Heart left ventricle (tissue), 16 donors: ENCODE measurements around the gene PACS2. TPM values are rescaled to one million over a fixed set of nuclear protein-coding genes. Genes with fewer than 3 reads are reported as not detected.
A peak's percentile ranks its signal among the peaks of the same experiment; 100 is the strongest.

ENCODE experiments used
- ATAC-seq, 4 donors: fragments of 200-7000 bp; cut with Tn5 transposase; one replicate each; pipeline ENCODE4 v1.9.1; 2020 to 2022; ENCODE audit warnings: moderate library complexity in 4 of 4, mild to moderate bottlenecking in 3 of 4, moderate number of reproducible peaks in 1 of 4
- DNase-seq, 5 donors: peaks; one replicate each; pipeline ENCODE4 v3.0.0-alpha.2; 2020
- H3K27ac ChIP-seq, 12 donors: fragments of 200-600 bp; sonication (generic) in 4 of 12; one replicate each; pipeline versions ENCODE4 v1.5.0 to v1.8.0; 2016 to 2022; ENCODE audit warnings: mild to moderate bottlenecking in 2 of 12
- H3K27me3 ChIP-seq, 9 donors: fragments of 200-600 bp; sonication (generic) in 2 of 9; one replicate each; pipeline versions ENCODE4 v1.5.1 to v1.8.0; 2016 to 2022; ENCODE audit warnings: mild to moderate bottlenecking in 3 of 9
- H3K36me3 ChIP-seq, 9 donors: fragments of 200-600 bp; sonication (generic) in 2 of 9; one replicate each; pipeline versions ENCODE4 v1.5.0 to v1.8.0; 2018 to 2022; ENCODE audit warnings: mild to moderate bottlenecking in 2 of 9
- H3K4me1 ChIP-seq, 12 donors: fragments of 200-600 bp; sonication (generic) in 4 of 12; one replicate each; pipeline versions ENCODE4 v1.5.0 to v1.8.0; 2016 to 2022; ENCODE audit warnings: mild to moderate bottlenecking in 3 of 12
- H3K4me3 ChIP-seq, 12 donors: fragments of 200-600 bp; sonication (generic) in 4 of 12; one replicate each; pipeline versions ENCODE4 v1.5.0 to v1.8.0; 2017 to 2022; ENCODE audit warnings: mild to moderate bottlenecking in 9 of 12, moderate library complexity in 4 of 12
- H3K9me3 ChIP-seq, 12 donors: fragments of 200-600 bp; sonication (generic) in 4 of 12; one replicate each; pipeline versions ENCODE4 v1.5.0 to v1.8.0; 2016 to 2022; ENCODE audit warnings: mild to moderate bottlenecking in 1 of 12
- POLR2A ChIP-seq, 2 donors: fragments of 450-650 bp; IDR thresholded peaks; one replicate each; pipeline ENCODE4 v1.6.1; 2017; ENCODE audit warnings: antibody characterized with exemption in 2 of 2, mild to moderate bottlenecking in 2 of 2, moderate library complexity in 2 of 2
- WGBS, 4 donors: extraction: QIAGEN DNeasy Blood & Tissue Kit in 2 of 4; methylation state at CpG; one replicate each; pipeline versions ENCODE4 v1.1.5 to v1.1.7; 2013 to 2018; 5-methylcytosine and 5-hydroxymethylcytosine counted together
- intact Hi-C, 10 donors: fragments of 100-400 bp; cut with DNase I; formaldehyde crosslinking; loops; one replicate each; pipeline versions ENCODE4 v1.11.1 to v1.14.2; 2022
- polyA plus RNA-seq, 2 donors: library from polyadenylated mRNA; stranded (reverse); fragments of 200-250 nt; gene quantifications; one replicate each; pipeline ENCODE4 v1.2.3, GENCODE V29; 2013
- total RNA-seq, 9 donors: library from RNA; depleted of rRNA in 2 of 9; stranded (reverse); fragments of >200 nt in 2 of 9; fragmentation: NEBNext Ultra II Directional in 3 of 9; extraction: Animal tissue kit (Norgen Biotek cat#: 25700) in 3 of 9; gene quantifications; one replicate each; pipeline versions ENCODE4 v1.1.0 to v1.2.4, GENCODE V29; 2016 to 2023
- TF ChIP-seq, protein P1 (sequence below), 12 donors: fragments of 200-600 bp; sonication (generic) in 4 of 12; IDR thresholded peaks; one replicate each; pipeline versions ENCODE4 v1.5.0 to v1.8.0; 2018 to 2022; ENCODE audit warnings: antibody characterized with exemption in 12 of 12, mild to moderate bottlenecking in 5 of 12
- donor health status: ischemic (EF 13 %, LVEDD 7.1; RV severe dilation, severe dysfunction).
- donor health status: healthy with polysubstance abuse.
- donor health status: DM: no; HTN: yes; CAD: no.
- donor health status: DM: no; HTN: no; CAD: no.
- donor health status: ischemic (EF 25% LVEDD 6.9; RV normal size, moderate dysfunction).
- donor health status: ischemic (EF 25% LVEDD 5.7; RV mildly dilated, moderate dysfunction).
- donor health status: healthy.
- donor health status: DM: yes; HTN: yes; CAD: no.
- donor health status: ischemic (EF 35%, LVEDD 5.7; RV mildly dilated, moderate dysfunction).
- donor health status: nonischemic (EF 11% LVEDD 7.7; RV severe dilation, severe dysfunction).
- donor health status: DM: yes; HTN: yes; CAD: no.
- donor health status: PGD.
- donor health status: ischemic (EF 29% LVEDD 5.4; RV normal size, mild dysfunction).
- donor health status: nonischemic (EF 23%, LVEDD 6.1; RV moderate dilation, normal function).

PACS2 gene
- total and polyA plus RNA-seq, 11 donors: 47.3 to 90.3 (median 60.8) TPM

GRCh38 chr14:105351410-105351809, 36.9 kb downstream of the PACS2 start:
- DNase-seq: peak in 1 of 5 donors; percentile 38
- no peak for TF ChIP-seq POLR2A (IDR thresholded peaks at IDR 0.05)
- TF ChIP-seq, protein P1, sequence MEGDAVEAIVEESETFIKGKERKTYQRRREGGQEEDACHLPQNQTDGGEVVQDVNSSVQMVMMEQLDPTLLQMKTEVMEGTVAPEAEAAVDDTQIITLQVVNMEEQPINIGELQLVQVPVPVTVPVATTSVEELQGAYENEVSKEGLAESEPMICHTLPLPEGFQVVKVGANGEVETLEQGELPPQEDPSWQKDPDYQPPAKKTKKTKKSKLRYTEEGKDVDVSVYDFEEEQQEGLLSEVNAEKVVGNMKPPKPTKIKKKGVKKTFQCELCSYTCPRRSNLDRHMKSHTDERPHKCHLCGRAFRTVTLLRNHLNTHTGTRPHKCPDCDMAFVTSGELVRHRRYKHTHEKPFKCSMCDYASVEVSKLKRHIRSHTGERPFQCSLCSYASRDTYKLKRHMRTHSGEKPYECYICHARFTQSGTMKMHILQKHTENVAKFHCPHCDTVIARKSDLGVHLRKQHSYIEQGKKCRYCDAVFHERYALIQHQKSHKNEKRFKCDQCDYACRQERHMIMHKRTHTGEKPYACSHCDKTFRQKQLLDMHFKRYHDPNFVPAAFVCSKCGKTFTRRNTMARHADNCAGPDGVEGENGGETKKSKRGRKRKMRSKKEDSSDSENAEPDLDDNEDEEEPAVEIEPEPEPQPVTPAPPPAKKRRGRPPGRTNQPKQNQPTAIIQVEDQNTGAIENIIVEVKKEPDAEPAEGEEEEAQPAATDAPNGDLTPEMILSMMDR (IDR thresholded peaks at IDR 0.05): no peak
- 92 to 96% (median 95%) methylated on average over 3 of the region's 3 CpGs for WGBS, 4 donors
- H3K4me3 ChIP-seq: no peak overlapping the region
- H3K27ac ChIP-seq: peak overlapping the region in 1 of 12 donors; percentile 59
- no peaks in the 10 kb centered on the region for H3K27me3 ChIP-seq
- peaks cover 0 to 28% (median 10%) of the 10 kb centered on the region in 9 donors for H3K36me3 ChIP-seq
- intact Hi-C loops: loop anchor here in 9 of 10 donors (2.0 to 10.0 kb wide), 7 partner anchors 34 to 259 kb away; partner anchors contain the start of gene BRF1 (in 2 of the 9)
- H3K4me1 ChIP-seq: peaks cover 0 to 12% (median 6%) of the 10 kb centered on the region in 12 donors
- H3K9me3 ChIP-seq: no peaks in the 10 kb centered on the region
- ATAC-seq: no peak

- H3K4me3 ChIP-seq: no peak overlapping the region
- ATAC-seq (peak; percentile 81 to 91 (median 85)), DNase-seq (peak; percentile 80 to 85 (median 82))
- H3K27ac ChIP-seq: peak overlapping the region in 4 of 12 donors; percentile 22 to 59 (median 48)
- intact Hi-C loops: loop anchor here (1.0 to 10.0 kb wide), 11 partner anchors 35 to 261 kb away; partner anchors contain the start of gene BRF1 (in 2 of the 10)
- H3K4me1 ChIP-seq: peaks cover 0 to 8% (median 5%) of the 10 kb centered on the region in 12 donors
- peaks cover 0 to 30% (median 11%) of the 10 kb centered on the region in 9 donors for H3K36me3 ChIP-seq
- 54 to 65% (median 62%) methylated on average over 17 to 26 of the region's 26 CpGs for WGBS, 4 donors
- TF ChIP-seq, protein P1 (IDR thresholded peaks at IDR 0.05): peak; percentile 73 to 90 (median 82)
- TF ChIP-seq POLR2A (IDR thresholded peaks at IDR 0.05): no peak
- H3K27me3 ChIP-seq: no peaks in the 10 kb centered on the region
- no peaks in the 10 kb centered on the region for H3K9me3 ChIP-seq
Observed at GRCh38 chr14:105351920-105352851, 37.6 kb downstream of the PACS2 start.

DNA sequence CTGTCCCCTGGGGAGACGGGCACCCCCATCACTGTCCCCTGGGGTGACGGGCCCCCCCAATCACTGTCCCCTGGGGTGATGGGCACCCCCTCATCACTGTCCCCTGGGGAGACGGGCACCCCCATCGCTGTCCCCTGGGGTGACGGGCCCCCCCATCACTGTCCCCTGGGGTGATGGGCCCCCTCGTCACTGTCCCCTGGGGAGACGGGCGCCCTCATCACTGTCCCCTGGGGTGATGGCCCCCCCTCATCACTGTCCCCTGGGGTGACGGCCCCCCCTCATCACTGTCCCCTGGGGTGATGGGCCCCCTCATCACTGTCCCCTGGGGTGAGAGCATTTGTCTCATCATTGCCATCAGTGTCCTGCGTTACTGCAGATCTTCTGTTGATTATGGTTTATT, 38.6 kb downstream of the PACS2 start:
- no peak for ATAC-seq
- intact Hi-C loops: loop anchor here in 9 of 10 donors (2.0 to 10.0 kb wide), 10 partner anchors 36 to 262 kb away; partner anchors contain the start of gene BRF1 (in 2 of the 9)

More for the DNA sequence above, 38.6 kb downstream of the PACS2 start:
- H3K4me3 ChIP-seq: no peak overlapping the region
- peaks cover 0 to 33% (median 11%) of the 10 kb centered on the region in 9 donors for H3K36me3 ChIP-seq
- peaks cover 0 to 7% (median 5%) of the 10 kb centered on the region in 12 donors for H3K4me1 ChIP-seq
- 63 to 95% (median 91%) methylated on average over 2 to 10 of the region's 10 CpGs for WGBS, 4 donors
- H3K27ac ChIP-seq: no peak overlapping the region
- TF ChIP-seq POLR2A (IDR thresholded peaks at IDR 0.05): no peak
- TF ChIP-seq, protein P1 (IDR thresholded peaks at IDR 0.05): no peak
- peak in 1 of 5 donors; percentile 14 for DNase-seq
- no peaks in the 10 kb centered on the region for H3K27me3 ChIP-seq
- H3K9me3 ChIP-seq: no peaks in the 10 kb centered on the region
